Spleen (tissue), 11 donors: ENCODE results near the gene PCID2. TPM values are rescaled to one million over a fixed set of nuclear protein-coding genes. Genes with fewer than 3 reads are reported as not detected.

Source experiments
- DNase-seq: peaks from one replicate; pipeline ENCODE4 v3.0.0-alpha.2; 2020
- H3K27ac ChIP-seq, 8 donors: fragments of 200-600 bp; sonication (generic) in 7 of 8; 1 replicate in 4 of 8; 2 replicates in 4 of 8; pipeline versions ENCODE4 v1.5.0 to v1.8.0; 2016 to 2021; ENCODE audit warnings: inconsistent platforms in 4 of 8, mild to moderate bottlenecking in 4 of 8, moderate library complexity in 1 of 8
- H3K27me3 ChIP-seq, 7 donors: fragments of 200-600 bp; sonication (generic) in 6 of 7; replicated peaks in 1 of 7; 1 replicate in 4 of 7; 2 replicates in 3 of 7; pipeline versions ENCODE4 v1.5.0 to v1.8.0; 2016 to 2021; ENCODE audit warnings: inconsistent platforms in 3 of 7, mild to moderate bottlenecking in 1 of 7
- H3K36me3 ChIP-seq, 6 donors: fragments of 200-600 bp; sonication (generic) in 5 of 6; 1 replicate in 4 of 6; 2 replicates in 2 of 6; pipeline versions ENCODE4 v1.5.0 to v1.8.0; 2016 to 2021; ENCODE audit warnings: inconsistent platforms in 2 of 6
- H3K4me1 ChIP-seq, 6 donors: fragments of 200-600 bp; sonication (generic) in 5 of 6; 1 replicate in 3 of 6; 2 replicates in 3 of 6; pipeline versions ENCODE4 v1.5.0 to v1.8.0; 2016 to 2021; ENCODE audit warnings: inconsistent platforms in 3 of 6
- H3K4me3 ChIP-seq, 8 donors: fragments of 200-600 bp; sonication (generic) in 7 of 8; 1 replicate in 4 of 8; 2 replicates in 4 of 8; pipeline versions ENCODE4 v1.5.0 to v1.8.0; 2016 to 2021; ENCODE audit warnings: inconsistent platforms in 4 of 8, mild to moderate bottlenecking in 4 of 8, moderate library complexity in 2 of 8
- H3K9me3 ChIP-seq, 8 donors: fragments of 200-600 bp; sonication (generic) in 7 of 8; 1 replicate in 4 of 8; 2 replicates in 4 of 8; pipeline versions ENCODE4 v1.5.0 to v1.8.0; 2016 to 2021; ENCODE audit warnings: inconsistent platforms in 4 of 8
- CTCF ChIP-seq, 11 experiments: fragments of 200-600 bp in 7 of 11; fragments of 450-650 bp in 4 of 11; sonication (generic) in 4 of 11; IDR thresholded peaks in 8 of 11; conservative IDR thresholded peaks in 3 of 11; 1 replicate in 7 of 11; 2 replicates in 4 of 11; pipeline versions ENCODE4 v1.4.0 to v1.8.0; 2016 to 2021; ENCODE audit warnings: antibody characterized with exemption in 11 of 11, inconsistent platforms in 4 of 11, mild to moderate bottlenecking in 1 of 11
- POLR2A ChIP-seq, 3 donors: fragments of 450-650 bp; IDR thresholded peaks; one replicate each; pipeline ENCODE4 v1.5.1; 2017; ENCODE audit warnings: antibody characterized with exemption in 3 of 3, mild to moderate bottlenecking in 1 of 3
- POLR2AphosphoS5 ChIP-seq, 3 donors: sonication (generic); formaldehyde crosslinking; IDR thresholded peaks; one replicate each; pipeline ENCODE4 v1.5.1; 2017; ENCODE audit warnings: antibody characterized with exemption in 3 of 3
- WGBS, 5 donors: extraction: QIAGEN DNeasy Blood & Tissue Kit in 3 of 5; methylation state at CpG; one replicate each; pipeline versions ENCODE4 v1.1.5 to v1.1.7; 2013 to 2018; 5-methylcytosine and 5-hydroxymethylcytosine counted together
- intact Hi-C: fragments of 100-400 bp; cut with DNase I; formaldehyde crosslinking; loops from one replicate; pipeline ENCODE4 v1.15.0; 2023; ENCODE audit warnings: low total_unique reads
- polyA plus RNA-seq, 3 donors: library from polyadenylated mRNA; stranded (reverse); fragments of 200-250 nt; gene quantifications; one replicate each; pipeline ENCODE4 v1.2.1, GENCODE V29; 2013
- total RNA-seq, 7 donors: library from RNA; depleted of rRNA in 3 of 7; stranded (reverse); fragments of >200 nt in 3 of 7; fragmentation: NEBNext Ultra II Directional in 4 of 7; extraction: Animal tissue kit (Norgen Biotek cat#: 25700) in 4 of 7; gene quantifications; one replicate each; pipeline versions ENCODE4 v1.1.0 to v1.2.1, GENCODE V29; 2016 to 2021
- donor health status: healthy with polysubstance abuse.
- donor health status: DM: no; HTN: no; CAD: no; lungs with moderate emphysema.
- donor health status: DM: no; HTN: no; CAD: no.
- donor health status: Bipolar disorder and iron deficiency.
- donor health status: healthy.
- donor health status: DM: no; HTN: no; CAD: no.
- donor health status: DM: yes; HTN: yes; CAD: no.

PCID2 gene
- total and polyA plus RNA-seq, 10 donors = 34.3 to 71.0 (median 45.1) TPM

DNA sequence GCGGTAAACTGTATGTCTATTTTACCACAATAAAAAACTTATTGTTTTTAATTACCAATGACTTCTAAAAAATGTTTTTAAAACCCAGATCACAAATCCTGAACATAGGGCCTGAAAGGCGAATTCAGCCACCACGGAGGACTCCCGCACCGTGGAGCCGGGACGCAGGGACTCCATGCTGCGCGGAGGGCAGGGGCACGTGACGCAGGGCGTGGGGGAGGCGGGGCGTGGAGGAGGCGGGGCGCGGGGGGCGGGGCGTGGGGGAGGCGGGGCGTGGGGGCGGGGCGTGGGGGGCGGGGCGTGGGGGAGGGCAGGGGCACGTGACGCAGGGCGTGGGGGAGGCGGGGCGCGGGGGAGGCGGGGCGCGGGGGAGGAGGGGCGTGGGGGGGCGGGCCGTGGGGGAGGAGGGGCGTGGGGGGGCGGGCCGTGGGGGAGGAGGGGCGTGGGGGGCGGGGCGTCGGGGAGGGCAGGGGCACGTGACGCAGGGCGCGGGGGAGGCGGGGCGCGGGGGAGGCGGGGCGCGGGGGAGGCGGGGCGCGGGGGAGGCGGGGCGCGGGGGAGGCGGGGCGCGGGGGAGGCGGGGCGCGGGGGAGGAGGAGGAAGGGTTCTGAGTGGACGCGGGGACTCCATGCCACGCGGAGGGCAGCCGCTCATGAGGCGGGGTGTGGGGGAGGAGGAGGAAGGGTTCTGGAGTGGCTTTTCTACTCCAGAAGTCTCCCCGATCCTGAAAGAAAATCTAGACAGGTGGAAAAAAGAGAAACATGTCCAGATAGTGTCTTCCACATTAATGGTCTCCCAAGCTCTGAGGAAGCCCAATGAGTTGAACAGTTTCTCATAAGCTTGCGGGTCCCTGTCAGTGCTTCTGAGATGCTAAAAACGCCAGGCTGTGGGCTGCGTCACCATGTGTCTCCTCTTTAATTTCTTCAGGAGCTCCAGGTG is 54.4 kb downstream of the PCID2 start:
- TF ChIP-seq CTCF (IDR thresholded peaks at IDR 0.05 in 8 of 11, conservative IDR thresholded peaks at IDR 0.05 in 3 of 11) = no peak
- TF ChIP-seq POLR2A (IDR thresholded peaks at IDR 0.05) = no peak
- peak; percentile 91 to 97 (median 91) for TF ChIP-seq POLR2AphosphoS5 (IDR thresholded peaks at IDR 0.05)
- intact Hi-C loops = loop anchor here (10.0 kb wide), 1 partner anchor 51 kb away; the partner anchor contains the start of genes CUL4A and PCID2
- H3K27me3 ChIP-seq = peaks cover 0 to 51% (median 0%) of the 10 kb centered on the region in 7 donors
- WGBS, 5 donors = 5 to 10% (median 7%) methylated on average over 20 to 33 of the region's 76 CpGs
- H3K4me3 ChIP-seq = peak overlapping the region; percentile 10 to 63 (median 40)
- peaks cover 0 to 15% (median 3%) of the 10 kb centered on the region in 8 donors for H3K9me3 ChIP-seq
- no peaks in the 10 kb centered on the region for H3K36me3 ChIP-seq
- peaks cover 7 to 29% (median 19%) of the 10 kb centered on the region in 6 donors for H3K4me1 ChIP-seq
- peak; percentile 92 for DNase-seq
- H3K27ac ChIP-seq = peak overlapping the region; percentile 32 to 79 (median 70)

DNA sequence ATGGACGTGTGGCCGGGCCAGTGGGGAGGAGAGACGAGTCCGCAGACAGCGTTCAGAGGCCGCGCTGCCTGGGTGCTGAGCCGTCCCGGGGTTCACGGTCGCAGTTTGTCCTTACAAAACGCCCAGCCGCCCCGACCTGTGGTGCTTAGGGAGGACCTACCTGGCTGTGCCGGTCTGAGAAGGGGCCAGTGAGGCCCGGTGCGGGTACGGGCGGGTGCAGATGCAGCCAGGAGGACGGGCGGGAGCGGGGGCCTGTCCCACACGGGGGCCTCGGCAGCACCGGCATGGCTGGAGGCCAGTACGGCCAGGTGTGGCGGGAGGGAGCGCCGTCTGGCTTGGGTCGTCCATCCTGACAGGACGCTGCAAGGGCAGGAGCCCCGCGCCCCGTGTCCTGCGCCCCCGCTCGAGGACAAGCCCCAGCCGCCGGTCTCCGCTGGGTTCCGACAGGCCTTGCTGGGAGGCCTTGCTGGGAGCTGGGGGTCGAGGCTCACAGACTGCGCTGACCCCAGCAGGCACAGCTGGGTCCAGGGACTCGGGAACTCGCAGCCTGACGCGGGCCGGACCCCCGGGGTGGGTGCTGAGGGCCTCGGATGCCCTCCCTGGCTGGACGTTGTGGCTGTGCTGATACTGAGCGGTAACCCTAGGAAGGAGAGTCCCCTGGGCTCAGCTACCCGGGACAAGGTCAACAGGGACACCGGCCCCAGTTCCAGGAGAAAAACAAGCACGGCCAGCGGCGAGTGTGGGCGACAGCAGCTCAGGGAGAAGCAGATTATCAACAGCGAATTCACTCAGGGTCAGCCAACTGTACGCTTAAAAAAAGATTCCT is 55.3 kb downstream of the PCID2 start:
- Histone ChIP-seq H3K27ac (peak overlapping the region; percentile 32 to 79 (median 70)), H3K27me3 (peaks cover 0 to 43% (median 0%) of the 10 kb centered on the region in 7 donors), H3K4me3 (peak overlapping the region; percentile 12 to 63 (median 40)), H3K9me3 (peaks cover 0 to 15% (median 3%) of the 10 kb centered on the region in 8 donors), H3K36me3 (no peaks in the 10 kb centered on the region), H3K4me1 (peaks cover 7 to 29% (median 19%) of the 10 kb centered on the region in 6 donors)
- TF ChIP-seq CTCF (IDR thresholded peaks at IDR 0.05 in 8 of 11, conservative IDR thresholded peaks at IDR 0.05 in 3 of 11) = no peak
- no peak for TF ChIP-seq POLR2AphosphoS5 (IDR thresholded peaks at IDR 0.05)
- no peak for TF ChIP-seq POLR2A (IDR thresholded peaks at IDR 0.05)
- 8 to 17% (median 13%) methylated on average over 32 to 60 of the region's 60 CpGs for WGBS, 5 donors
- peak; percentile 92 for DNase-seq
- intact Hi-C loops = loop anchor here (10.0 kb wide), 1 partner anchor 52 kb away; the partner anchor contains the start of genes CUL4A and PCID2

GRCh38 chr13:113152691-113152983 is 55.8 kb downstream of the PCID2 start:
- Histone ChIP-seq H3K36me3 (no peaks in the 10 kb centered on the region), H3K9me3 (peaks cover 0 to 15% (median 3%) of the 10 kb centered on the region in 8 donors), H3K27ac (peak overlapping the region in 1 of 8 donors; percentile 79), H3K4me3 (peak overlapping the region; percentile 12 to 63 (median 40)), H3K27me3 (peaks cover 0 to 42% (median 0%) of the 10 kb centered on the region in 7 donors), H3K4me1 (peaks cover 7 to 29% (median 19%) of the 10 kb centered on the region in 6 donors)
- 24 to 40% (median 28%) methylated on average over 2 of the region's 2 CpGs for WGBS, 5 donors
- intact Hi-C loops = loop anchor here (10.0 kb wide), 1 partner anchor 52 kb away; the partner anchor contains the start of genes CUL4A and PCID2
- TF ChIP-seq CTCF (IDR thresholded peaks at IDR 0.05 in 8 of 11, conservative IDR thresholded peaks at IDR 0.05 in 3 of 11) (no peak), POLR2AphosphoS5 (IDR thresholded peaks at IDR 0.05) (no peak), POLR2A (IDR thresholded peaks at IDR 0.05) (no peak)
- DNase-seq = no peak
